GM18526 (cell line): ENCODE measurements around the gene NAA15.

ENCODE experiments used
- POLR2A ChIP-seq: IDR thresholded peaks from 3 replicates; pipeline ENCODE4 v1.6.1; 2011; ENCODE audit not compliant: insufficient read length; ENCODE audit errors: extremely low read depth

NAA15 gene

DNA sequence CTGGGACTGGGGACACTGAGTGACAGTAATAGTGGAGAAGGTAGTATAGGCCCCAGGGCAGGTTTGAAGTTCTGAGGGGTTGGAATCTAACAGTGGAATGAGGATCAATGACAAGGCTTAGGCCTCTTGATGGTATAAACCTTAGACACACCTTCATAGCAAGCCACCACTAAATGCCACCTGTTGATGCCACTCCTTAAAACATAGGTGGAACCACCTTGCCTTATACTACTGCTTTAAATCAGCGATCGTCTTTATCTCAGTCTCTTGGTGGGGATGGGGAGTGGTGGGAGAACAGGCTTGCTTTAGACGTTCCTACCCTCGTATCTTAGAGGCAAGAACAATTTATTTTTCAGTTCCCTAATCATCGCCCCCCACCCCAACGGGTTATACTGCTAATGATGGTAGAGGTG lies 153.8 kb downstream of the NAA15 start:
- no peak for TF ChIP-seq POLR2A

DNA sequence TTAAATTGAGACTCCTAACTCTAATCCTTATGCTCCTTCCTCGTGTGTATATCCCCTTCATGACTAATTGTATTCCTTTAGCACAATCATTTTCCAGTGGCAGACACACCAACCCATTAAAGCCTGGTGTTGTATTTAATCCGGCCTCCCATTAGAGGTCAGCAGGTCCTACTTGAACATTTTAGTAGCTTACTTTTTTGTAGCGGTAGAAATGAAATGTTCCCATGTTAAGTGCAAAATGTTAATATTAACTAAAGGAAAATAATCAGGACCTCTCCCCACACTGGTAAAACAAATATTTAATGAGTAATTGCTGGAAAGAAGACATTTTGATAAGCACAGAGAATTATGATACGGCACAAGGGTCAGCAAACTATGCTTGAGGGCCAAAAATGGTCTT lies 156.0 kb downstream of the NAA15 start:
- TF ChIP-seq POLR2A = no peak

DNA sequence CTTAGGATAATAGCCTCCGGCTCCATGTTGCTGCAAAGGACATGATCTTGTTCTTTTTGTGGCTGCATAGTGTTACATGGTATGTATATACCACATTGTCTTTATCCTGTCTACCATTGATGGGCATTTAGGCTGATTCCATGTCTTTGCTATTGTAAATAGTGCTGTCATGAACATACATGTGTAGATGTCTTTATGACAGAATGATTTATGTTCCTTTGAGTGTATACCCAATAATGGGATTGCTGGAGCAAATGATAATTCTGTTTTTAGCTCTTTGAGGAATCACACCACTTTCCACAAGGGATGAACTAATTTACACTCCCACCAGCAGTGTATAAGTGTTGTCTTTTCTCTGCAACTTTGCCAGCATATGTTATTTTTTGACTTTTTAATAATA lies 157.2 kb downstream of the NAA15 start:
- no peak for TF ChIP-seq POLR2A

DNA sequence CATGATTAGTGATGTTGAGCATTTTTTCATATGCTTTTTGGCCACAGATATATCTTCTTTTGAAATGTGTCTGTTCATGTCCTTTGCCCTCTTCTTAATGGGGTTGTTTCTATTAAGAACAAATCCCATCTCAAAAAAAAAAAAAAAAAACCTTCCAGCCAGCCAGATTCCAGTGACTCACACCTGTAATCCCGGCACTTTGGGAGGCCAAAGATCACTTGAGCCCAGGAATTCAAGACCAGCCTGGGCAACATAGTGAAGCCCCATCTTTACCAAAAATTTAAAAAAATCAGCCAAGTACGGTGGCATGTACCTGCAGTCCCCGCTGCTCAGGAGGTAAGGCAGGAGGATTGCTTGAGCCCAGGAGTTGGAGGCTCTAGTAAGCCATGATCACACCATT lies 157.7 kb downstream of the NAA15 start:
- TF ChIP-seq POLR2A = no peak

DNA sequence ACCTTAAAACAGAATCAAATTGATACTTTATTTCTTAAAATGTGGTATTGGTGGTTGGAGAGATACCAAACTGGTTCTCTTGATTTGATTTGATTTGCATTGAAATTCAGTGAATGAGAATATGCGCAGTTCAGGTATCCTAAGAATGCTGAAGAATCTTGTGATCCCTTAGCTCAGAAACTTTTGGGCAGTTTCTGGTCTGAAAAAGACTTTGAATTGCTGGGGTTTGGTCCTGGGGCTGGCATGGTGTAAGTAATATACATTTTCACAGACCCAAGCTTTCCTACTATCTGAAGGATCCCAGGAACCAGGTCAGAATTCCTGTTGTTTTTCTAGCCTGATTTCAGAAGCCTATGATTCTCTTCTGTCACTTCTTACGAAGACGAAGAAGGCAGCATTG lies 159.3 kb downstream of the NAA15 start:
- TF ChIP-seq POLR2A = no peak

DNA sequence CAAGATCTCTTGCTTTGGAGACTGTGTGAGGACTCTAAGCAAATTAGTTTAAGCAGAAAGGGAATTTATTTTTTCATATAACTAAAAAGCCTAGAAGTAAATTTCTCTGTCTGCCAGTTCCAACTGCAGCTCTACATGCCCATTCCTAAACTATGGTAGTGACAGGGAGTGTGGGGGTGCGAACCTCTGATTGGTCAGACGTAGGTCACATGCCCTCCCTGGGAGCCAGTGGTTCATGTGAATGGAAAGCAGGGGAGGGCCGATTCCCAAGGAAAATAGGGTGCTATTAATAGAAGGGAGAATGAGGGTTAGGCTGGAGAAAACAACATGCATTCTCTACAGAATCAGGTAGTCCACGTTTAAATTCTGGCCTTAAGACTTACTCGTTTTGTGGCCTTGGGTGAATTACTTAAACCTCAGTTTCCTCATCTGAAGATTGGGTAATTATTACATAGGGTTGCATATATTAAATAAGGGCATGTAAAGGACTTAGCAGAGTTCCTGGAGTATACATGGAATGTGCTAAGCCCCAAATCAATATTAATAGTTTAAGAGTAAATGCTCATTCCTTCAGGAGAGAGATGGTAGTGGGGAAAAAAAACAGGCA lies 159.8 kb downstream of the NAA15 start:
- no peak for TF ChIP-seq POLR2A

DNA sequence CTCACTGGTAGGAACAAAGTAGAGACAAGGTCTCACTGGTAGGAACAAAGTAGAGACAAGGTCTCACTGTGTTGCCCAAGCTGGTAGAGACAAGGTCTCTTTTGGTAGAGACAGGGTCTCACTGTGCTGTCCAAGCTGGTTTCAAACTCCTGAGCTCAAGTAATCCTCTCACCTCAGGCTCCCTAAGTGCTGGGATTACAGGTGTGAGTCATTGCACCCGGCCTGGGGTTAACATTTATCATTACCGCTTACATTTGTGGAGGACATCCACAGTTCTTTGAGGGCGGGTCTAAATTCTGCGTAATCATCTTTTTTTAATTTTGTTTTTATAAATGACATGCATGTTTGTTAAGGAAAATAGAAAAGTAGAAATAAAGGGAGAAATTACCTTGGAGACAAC lies 164.6 kb downstream of the NAA15 start:
- TF ChIP-seq POLR2A = no peak

DNA sequence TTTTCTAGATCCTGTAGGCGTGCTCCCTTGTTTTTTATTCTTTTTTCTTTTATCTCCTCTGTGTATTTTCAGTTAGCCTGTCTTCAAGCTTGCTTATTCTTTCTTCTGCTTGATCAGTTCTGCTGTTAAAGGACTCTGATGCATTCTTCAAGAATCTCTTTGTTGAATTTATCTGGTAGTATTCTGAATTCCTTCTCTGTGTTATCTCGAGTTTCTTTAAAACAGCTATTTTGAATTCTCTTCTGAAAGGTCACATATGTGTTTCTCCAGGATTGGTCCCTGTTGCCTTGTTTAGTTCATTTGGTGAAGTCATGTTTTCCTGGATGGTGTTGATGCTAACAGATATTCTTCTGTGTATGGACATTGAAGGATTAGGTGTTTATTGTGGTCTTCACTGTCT lies 167.9 kb downstream of the NAA15 start:
- no peak for TF ChIP-seq POLR2A
